GM04504 (cell line): Measurements from ENCODE around the gene ZNF808.
A peak's percentile ranks its signal among the peaks of the same experiment; 100 is the strongest.
"Not testable (repeated sequence)": the region's sequence is repeated elsewhere in the genome, so short reads cannot be mapped to it uniquely, and the experiment has no call there.

Experiments
- DNase-seq: peaks from one replicate; pipeline ENCODE4 v3.0.0-alpha.2; 2012; ENCODE audit warnings: low read depth

Gene ZNF808

GRCh38 chr19:52535771-52536447 is 8.4 kb downstream of the ZNF808 start:
- peak; percentile 40 for DNase-seq

GRCh38 chr19:52536448-52536800 is 9.0 kb downstream of the ZNF808 start:
- no peak for DNase-seq

GRCh38 chr19:52538815-52539214 is 11.3 kb downstream of the ZNF808 start:
- DNase-seq: not testable (repeated sequence)

- DNase-seq: not testable (repeated sequence)
These were observed 13.7 kb downstream of the ZNF808 start for GRCh38 chr19:52541176-52541575.

- DNase-seq: no peak
These were observed 14.1 kb downstream of the ZNF808 start for GRCh38 chr19:52541608-52542007.

- not testable (repeated sequence) for DNase-seq
These were observed 15.1 kb downstream of the ZNF808 start for GRCh38 chr19:52542541-52542940.

- no peak for DNase-seq
These were observed 15.7 kb downstream of the ZNF808 start for GRCh38 chr19:52542984-52543664.

GRCh38 chr19:52554216-52554971 is 26.9 kb downstream of the ZNF808 start:
- DNase-seq: no peak

- DNase-seq: no peak
These were observed 29.9 kb downstream of the ZNF808 start for GRCh38 chr19:52557231-52557995.

- not testable (repeated sequence) for DNase-seq
These were observed 31.4 kb downstream of the ZNF808 start for GRCh38 chr19:52558732-52559445.

GRCh38 chr19:52561611-52562010 is 34.1 kb downstream of the ZNF808 start:
- not testable (repeated sequence) for DNase-seq

- no peak for DNase-seq
These were observed 38.7 kb downstream of the ZNF808 start for GRCh38 chr19:52566121-52566520.

- DNase-seq: no peak
These were observed 39.1 kb downstream of the ZNF808 start for GRCh38 chr19:52566588-52566987.

GRCh38 chr19:52567921-52568320 is 40.5 kb downstream of the ZNF808 start:
- no peak for DNase-seq

- not testable (repeated sequence) for DNase-seq
These were observed 42.2 kb downstream of the ZNF808 start for GRCh38 chr19:52569638-52569999.

GRCh38 chr19:52570000-52570861 is 42.8 kb downstream of the ZNF808 start, which contains the start of gene ZNF701:
ZNF701 (plus strand) TSS chr19:52570287; CDS start chr19:52574148, 3,861 bp downstream.
- DNase-seq: peak; percentile 79

GRCh38 chr19:52584736-52585440 is 57.4 kb downstream of the ZNF808 start:
- no peak for DNase-seq

- DNase-seq: no peak
These were observed 58.1 kb downstream of the ZNF808 start for GRCh38 chr19:52585604-52586003.

GRCh38 chr19:52590728-52591127 is 63.3 kb downstream of the ZNF808 start:
- DNase-seq: no peak

- no peak for DNase-seq
These were observed 64.8 kb downstream of the ZNF808 start for GRCh38 chr19:52592301-52592700.
